GM13976 (cell line): Measurements from ENCODE around the gene ZBTB37.
"Not testable (repeated sequence)": the region's sequence is repeated elsewhere in the genome, so short reads cannot be mapped to it uniquely, and the experiment has no call there.

Experiments used
- DNase-seq: peaks from one replicate; pipeline ENCODE4 v3.0.0; 2012; ENCODE audit warnings: low spot score
- CTCF ChIP-seq: IDR thresholded peaks from 2 replicates; pipeline ENCODE4 v1.5.1; 2012; ENCODE audit warnings: borderline replicate concordance, mild to moderate bottlenecking; ENCODE audit not compliant: insufficient read depth; ENCODE audit errors: extremely low read depth, missing control alignments, control extremely low read depth
- in situ Hi-C: fragments of 300-500 bp; cut with MboI; formaldehyde crosslinking; loops from one replicate; pipeline ENCODE4 v1.12.0; 2022; ENCODE audit warnings: low sequenced_read_pairs, mixed read lengths, inconsistent platforms; ENCODE audit not compliant: unreplicated experiment

The ZBTB37 gene

GRCh38 chr1:173916667-173917066 is 48.5 kb downstream of the ZBTB37 start:
- TF ChIP-seq CTCF, result no peak
- DNase-seq, result no peak
- in situ Hi-C loops, result no loop called here

GRCh38 chr1:173917149-173917548 is 49.0 kb downstream of the ZBTB37 start, which contains the start of gene SERPINC1:
SERPINC1 (minus strand) TSS chr1:173917327; CDS start chr1:173917259, 68 bp downstream.
- TF ChIP-seq CTCF, result no peak
- in situ Hi-C loops, result no loop called here
- no peak for DNase-seq

- DNase-seq, result no peak
- in situ Hi-C loops, result no loop called here
- TF ChIP-seq CTCF, result no peak
These were observed 49.7 kb downstream of the ZBTB37 start for GRCh38 chr1:173917635-173918493.

GRCh38 chr1:173920861-173921260 is 52.7 kb downstream of the ZBTB37 start:
- in situ Hi-C loops, result no loop called here
- no peak for TF ChIP-seq CTCF
- no peak for DNase-seq

GRCh38 chr1:173925306-173926242 is 57.4 kb downstream of the ZBTB37 start:
- in situ Hi-C loops, result no loop called here
- no peak for TF ChIP-seq CTCF
- DNase-seq, result no peak

- DNase-seq, in situ Hi-C loops: not testable (repeated sequence)
These were observed 62.4 kb downstream of the ZBTB37 start for GRCh38 chr1:173930541-173930940.
